GM15510 (cell line): Measurements from ENCODE around the gene AGGF1.

Experiments used
- POLR2A ChIP-seq: IDR thresholded peaks from 3 replicates; pipeline ENCODE4 v1.6.1; 2011; ENCODE audit warnings: borderline replicate concordance; ENCODE audit not compliant: insufficient read length; ENCODE audit errors: extremely low read depth

Gene AGGF1

DNA sequence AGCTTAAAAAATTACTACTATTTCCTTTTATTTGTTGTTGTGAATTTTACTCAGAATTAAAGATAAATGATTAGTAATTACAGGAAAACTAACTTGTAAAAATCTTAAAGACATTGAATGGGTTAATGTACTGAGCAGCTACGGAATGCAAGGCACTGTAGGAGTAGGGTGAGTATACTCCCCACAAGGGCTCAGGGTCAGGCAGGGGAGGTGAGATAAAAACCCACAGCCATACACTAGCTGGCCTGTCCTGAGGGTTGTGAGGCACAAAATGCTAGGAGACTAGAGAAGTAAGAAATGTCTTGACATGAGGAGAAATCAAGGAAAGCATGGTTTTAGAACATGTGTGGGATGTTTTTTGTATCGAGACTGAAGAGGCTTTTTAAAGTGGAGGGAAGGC lies 43.5 kb downstream of the AGGF1 start:
- no peak for TF ChIP-seq POLR2A

DNA sequence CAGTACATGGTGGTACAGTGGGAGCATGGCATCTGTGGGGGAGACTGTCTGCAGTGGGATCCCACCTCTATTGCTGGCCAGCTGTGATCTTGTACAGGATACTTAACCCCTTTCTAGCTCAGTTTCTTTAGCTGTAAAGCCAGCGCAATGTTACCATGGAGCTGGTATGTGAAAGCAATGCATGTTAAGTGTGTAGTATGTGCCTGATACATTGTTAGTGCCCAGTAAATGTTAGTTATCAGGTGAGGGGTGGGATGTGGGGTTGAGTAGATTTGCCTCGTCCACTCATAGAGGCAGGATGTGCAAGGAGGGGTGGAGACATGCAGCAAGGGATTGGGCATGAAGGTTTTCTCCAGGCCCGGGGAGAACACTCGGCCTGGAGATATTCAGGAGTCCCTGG lies 44.5 kb downstream of the AGGF1 start:
- no peak for TF ChIP-seq POLR2A

DNA sequence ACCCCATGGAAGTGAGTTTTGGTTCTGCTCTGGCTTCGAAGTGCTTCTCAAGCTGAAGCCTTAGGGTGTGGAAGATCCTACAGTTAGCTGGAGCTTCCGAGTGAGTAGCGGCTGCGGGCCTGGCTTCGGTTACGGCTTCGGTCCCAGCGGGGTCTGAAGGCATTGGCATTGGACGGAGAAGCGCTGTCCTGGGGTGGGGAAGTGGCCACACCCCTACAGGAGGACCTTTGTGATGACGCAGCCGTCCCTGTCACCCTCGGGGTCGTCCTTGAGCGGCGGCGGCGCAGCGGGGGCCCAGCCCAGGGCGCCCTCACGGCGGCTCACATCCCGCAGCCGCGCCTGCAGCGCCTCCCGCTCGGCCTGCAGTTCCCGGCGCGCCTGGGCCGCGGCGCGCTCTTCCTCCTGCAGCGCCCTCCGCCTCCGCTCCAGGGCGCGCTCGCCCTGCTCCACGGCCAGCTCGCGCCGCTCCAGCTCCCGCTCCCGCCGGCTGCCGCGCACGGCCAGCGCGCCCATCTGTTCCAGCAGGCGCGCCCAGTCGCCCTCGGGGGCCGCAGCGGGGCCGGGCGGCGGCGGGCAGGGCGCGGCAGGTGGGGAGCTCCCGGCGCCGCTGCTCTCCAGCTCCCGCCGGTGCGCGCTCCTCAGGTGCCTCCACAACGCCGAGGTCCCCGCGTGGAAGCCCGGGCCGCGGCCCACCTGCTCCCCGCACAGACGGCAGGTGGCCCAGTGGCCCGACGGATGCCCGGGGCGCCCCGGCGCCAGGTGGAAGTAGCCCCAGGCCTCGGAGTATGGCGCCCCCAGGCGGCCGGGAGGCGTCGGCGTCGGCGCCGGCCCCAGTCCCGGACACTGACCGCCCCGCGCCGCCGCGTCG lies 47.0 kb downstream of the AGGF1 start:
- TF ChIP-seq POLR2A, result no peak

DNA sequence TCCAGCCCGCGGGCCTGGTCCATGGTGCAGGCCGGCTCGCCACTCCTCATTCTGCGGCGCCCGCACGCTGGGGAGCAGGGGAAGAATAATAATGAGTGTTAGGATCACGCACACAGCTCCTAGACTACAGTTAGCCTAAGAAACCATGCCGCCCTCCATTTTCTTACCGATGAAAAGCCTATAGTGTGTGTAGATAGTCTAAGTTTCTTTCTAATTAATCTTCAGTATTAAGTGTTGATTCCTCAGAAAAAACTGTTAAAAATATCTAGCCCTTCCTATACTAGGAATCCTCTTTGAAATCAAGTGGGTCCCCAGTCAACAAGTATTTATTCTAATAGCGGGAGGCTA lies 47.6 kb downstream of the AGGF1 start:
- no peak for TF ChIP-seq POLR2A

DNA sequence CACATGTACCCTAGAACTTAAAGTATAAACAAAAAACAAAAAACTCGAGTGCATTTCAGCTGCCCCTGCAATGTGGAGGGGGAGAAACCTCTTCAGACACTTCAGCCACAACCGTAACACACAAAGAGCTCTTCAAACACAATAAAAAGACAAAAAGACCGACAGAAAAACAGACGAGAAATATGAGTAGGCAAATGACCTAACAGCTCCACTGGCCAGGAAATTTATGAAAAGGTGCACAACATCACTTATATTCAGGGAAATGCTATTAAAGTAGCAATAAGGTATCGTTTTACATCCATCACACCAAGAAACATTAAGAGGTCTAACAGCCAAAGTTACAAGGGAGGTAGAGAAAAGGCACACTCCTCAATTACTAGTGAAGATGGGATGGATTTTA lies 50.7 kb downstream of the AGGF1 start:
- TF ChIP-seq POLR2A, result no peak

DNA sequence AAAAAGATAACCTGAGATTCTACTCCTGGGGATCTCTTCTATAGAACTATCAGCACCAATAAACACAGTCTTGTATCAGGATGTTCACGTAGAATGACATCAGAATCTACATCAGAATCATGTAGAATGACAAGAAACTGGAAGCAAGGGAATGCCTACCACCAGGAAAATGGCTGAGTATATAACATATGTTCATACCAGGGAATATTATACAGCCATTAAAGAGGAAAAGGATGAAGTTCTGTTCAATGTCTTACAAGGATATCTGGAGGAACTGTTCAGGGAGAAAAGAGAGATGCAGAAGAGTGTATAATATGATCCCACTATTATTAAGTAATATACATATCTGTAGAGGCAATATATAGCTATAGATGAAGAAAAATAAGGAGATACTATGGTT lies 52.1 kb downstream of the AGGF1 start:
- no peak for TF ChIP-seq POLR2A

DNA sequence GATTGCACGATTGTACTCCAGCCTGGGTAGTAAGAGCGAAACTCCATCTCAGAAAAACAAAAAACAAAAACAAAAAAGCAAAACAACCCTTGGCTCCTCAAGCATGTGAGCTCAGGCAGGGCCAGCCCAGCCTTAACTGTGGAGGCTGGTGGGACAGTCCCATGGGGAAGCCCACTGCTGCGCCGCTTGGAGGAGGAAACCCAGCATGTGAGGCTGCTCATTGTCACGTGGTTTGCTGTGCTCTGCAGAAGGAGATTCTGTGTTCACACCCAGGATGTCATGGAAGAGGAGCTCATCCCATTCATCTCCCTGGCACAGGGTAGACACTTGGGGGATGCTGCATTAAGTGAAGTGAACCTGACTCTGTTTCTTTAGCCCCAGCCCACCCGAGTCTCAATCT lies 52.9 kb downstream of the AGGF1 start:
- no peak for TF ChIP-seq POLR2A

DNA sequence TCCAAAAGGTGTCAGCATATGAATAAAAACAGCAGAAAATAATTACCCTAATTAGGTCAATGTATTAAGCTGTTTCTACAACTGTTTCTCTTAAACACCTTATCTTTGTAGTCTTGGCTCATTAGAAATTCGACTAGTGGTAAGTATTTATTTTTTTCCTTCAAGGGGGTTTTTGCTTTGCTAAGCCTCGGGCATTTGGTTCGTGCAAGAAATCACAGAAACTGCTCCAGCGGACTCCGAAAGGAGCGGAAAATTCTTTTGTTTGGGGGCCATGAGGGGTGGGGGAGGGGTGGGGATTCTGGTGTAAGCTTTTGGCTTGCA lies 56.1 kb downstream of the AGGF1 start:
- no peak for TF ChIP-seq POLR2A

DNA sequence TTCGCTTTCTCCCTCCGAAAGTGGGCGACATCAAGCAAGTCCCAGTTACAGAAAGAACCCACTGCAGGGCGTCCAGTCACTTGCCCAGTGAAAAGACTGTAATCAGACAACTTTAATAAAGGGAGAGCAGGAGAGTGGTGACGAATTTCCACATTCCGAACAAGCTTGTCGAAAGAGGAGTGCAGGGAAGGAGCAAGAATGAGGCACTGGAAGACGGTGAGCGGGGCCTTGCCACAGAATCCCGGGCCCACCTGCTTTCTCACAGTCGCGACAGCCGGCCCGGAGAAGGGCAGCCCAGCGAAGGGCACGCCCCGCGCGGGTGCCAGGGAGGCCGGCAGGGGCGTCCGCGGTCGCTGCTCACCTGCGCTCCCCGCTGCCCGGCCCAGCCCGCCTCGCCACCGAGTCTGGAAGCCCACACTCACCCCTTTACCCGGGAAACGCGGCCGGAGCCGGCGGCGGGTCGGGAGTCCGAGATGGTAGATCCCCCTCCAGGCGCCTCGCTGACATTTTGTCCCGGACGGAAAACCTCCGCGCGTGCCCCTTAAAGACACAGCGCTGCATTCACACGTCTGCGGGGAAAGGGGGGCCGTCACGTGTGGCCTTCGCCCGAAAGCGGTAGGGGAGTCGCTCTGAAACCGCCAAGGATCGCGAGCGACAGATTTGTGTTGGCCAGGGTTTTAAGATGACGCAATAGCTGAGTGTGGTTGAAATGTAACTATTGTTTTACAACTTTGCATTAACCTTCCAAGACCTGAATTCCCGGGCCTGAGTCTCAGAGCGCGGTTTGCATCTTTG lies 56.7 kb downstream of the AGGF1 start, which contains the start of gene ZBED3:
Gene ZBED3, minus strand, starts transcription at position 597 of the 795 bp plus-strand sequence. CDS start 9,407 bp downstream, outside the sequence.
- TF ChIP-seq POLR2A, result no peak

DNA sequence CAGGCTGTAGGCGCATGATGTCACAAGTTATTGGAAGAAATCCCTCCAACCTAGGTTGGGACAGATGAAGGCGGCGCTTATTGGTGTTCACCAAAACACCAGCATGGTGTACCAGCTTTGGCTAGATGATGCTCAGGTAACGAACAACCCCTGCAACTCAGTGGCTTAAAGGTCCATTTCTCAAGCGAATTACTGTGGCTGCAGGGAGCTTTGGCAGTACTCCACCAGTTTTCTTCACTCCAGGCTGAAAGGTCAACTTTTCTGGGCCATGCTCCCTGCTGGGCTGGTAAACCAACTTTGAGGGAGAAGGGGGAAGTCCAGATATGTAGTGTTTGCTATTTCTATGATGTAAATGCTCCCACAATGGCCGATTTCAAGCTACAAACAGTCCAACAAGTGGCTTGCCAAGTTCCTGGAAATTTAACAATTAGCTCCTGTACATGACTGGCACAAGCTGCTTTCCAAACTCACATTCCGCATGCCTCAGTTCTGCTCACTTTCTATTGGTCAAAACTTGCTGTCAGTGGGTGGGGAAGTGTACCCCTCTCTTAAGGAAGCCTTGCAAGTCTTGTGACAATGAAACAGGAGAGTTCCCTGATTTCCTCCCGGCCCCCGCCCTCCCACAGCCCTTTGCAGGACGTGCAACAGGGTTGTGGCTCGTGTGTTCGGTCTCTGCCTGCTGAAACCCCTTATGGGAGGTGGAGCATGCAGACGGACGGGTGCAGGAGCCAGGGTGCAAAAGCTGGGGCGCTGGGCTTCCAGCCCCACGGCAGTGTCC lies 57.5 kb downstream of the AGGF1 start:
- TF ChIP-seq POLR2A, result no peak

DNA sequence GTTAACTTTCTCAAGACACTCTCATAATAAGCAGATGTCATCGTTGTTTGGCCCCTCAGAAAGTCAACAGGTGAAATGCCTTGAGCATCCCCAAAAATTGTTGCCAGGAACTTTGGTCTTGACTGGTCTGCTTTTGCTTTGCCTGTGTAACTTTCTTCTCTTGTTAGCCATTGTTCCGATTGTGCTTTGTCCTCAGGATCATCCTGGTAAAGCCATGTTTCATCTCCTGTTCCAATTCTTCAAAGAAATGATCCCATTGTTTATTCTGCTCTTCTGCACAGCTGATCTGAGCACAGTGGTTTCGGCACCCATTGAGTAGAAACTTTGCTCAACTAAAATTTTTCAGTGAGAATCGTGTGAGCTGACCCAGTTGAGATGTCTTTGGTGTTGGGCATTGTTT lies 65.0 kb downstream of the AGGF1 start:
- no peak for TF ChIP-seq POLR2A

DNA sequence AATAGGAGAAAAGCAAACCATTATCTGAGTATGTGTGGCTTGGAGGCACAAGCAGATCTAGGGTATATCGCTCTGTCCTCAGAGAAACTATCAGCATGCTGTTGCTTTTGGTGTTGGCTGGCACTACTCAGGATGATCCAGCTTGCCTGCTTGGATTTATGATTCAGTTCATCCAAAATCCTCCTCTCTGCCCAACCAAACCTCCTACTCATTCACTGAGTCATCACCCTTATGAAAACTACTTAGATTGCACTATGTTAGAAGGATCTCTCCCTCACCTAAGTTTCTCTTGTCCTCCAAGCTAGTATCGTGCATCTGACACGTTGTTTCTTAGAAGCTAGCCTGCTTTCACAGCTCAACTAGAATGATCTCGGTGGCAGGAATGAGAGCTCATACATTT lies 71.1 kb downstream of the AGGF1 start:
- TF ChIP-seq POLR2A, result no peak

DNA sequence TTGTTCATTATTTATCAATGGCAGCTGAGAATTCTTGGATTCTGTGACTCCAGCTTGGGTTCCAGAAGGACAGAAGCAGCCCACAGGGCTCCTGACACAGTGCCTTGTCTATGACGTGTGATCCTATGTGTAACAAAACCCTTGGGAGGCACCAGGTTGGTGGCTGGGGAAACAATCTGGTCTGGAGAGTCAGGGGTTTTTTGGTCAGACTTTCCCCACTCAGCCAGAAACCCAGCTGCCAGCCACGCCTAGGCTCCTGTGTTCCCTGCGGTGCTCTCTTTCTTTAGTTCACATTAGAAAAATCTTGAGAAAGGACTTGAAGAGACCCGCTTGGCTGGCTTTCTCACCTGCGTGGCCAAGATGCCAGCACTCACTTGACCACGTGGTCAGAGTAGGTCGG lies 72.3 kb downstream of the AGGF1 start:
- TF ChIP-seq POLR2A, result no peak

DNA sequence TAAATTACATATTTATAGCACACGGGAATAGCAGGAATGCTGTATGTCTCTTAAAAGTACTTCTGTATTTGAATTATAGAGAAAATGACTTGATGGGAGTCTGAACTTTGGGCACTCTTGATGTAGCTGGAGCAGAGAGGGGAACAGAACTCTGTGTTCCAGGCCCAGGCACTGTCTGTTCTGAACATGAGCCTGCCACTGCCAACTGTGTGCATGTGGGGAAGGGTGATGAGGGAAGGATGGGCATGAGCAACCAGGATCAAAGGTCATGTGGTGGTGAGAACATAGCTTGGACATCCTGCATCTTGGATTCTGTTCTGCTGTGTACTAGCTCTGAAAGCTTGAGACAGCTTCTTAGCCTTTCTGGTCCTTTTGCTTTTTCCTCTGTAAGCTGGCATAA lies 73.3 kb downstream of the AGGF1 start:
- TF ChIP-seq POLR2A, result no peak

DNA sequence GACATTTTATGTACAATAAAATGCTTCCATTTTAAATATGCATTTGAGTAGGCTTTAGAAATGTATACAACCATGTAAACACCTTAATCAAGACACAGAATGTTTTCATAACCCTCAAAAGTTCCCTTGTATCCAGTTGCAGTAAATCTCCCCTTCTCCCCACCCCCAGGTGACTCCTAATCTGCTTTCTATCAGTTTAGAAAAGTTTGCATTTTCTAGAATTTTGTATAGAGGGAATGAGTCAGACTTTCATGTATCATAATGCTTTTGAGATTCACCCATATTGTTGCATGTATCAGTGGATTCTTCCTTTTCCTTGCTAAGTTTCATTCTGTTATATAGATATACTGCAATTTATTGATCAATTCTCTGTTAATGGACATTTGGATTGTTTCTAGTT lies 74.6 kb downstream of the AGGF1 start:
- TF ChIP-seq POLR2A, result no peak
